Right forelimb (tissue), 1 donor: ENCODE results near the gene STKLD1.
"Not testable (repeated sequence)": the region's sequence is repeated elsewhere in the genome, so short reads cannot be mapped to it uniquely, and the experiment has no call there.

Source experiments
- DNase-seq: peaks from one replicate; pipeline ENCODE4 v3.0.0-alpha.2; 2018

STKLD1 gene

DNA sequence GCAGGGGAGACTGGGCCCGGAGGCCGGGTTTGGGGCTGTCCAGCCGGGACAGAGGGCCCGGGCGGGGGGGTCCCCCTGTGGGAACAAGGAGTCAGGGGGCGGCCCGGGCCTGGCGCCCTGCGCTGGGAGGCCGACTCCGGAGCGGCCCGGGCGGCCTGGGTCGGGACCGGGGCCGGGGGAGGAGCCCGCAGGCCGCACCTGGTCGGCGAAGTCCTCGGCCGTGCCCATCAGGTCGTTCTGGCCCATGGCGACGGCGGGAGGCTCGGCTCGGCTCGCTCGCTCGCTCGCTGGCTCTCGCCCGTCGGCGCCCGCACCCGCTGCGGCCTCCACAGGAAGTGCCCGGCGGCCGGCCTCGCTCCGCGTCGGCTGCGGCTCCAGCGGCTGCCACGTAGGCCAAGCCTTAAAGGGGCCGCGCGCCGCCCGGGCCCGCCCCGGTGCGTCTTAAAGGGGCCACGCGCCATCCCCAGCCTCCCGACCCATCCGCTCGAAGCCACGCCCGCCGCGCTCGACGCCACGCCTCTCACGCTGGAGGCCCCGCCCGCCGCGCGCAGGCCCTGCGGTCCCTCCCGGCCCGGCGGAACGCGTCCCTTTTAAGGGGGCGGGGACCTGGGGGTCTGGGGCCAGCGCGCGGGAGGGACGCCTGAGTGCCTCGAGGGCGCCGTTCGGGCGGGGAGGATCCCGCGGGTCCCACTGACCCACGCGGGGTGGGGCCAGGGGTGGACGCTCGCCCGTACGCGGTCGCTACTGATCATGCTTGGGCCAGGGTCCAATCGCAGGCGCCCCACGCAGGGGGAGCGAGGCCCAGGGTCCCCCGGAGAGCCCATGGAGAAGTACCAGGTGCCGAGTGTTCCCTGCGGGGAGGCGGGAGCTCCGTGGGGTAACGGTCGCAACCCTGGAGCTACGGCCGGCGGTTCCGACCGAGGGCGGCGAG lies at the start of gene STKLD1, which contains the start of gene SURF4:
STKLD1 (plus strand) TSS at position 643 of the 931 bp plus-strand sequence; CDS start at position 751, 108 bp downstream.
SURF4 (minus strand) TSS at position 337 of the 931 bp plus-strand sequence; CDS start at position 246, 91 bp downstream.
- DNase-seq, result peak; percentile 97

- not testable (repeated sequence) for DNase-seq
Measured at GRCh38 chr9:133327021-133327420, 49.1 kb upstream of the STKLD1 start.

- DNase-seq, result peak; percentile 21
Measured at GRCh38 chr9:133327834-133328484, 48.2 kb upstream of the STKLD1 start.

DNA sequence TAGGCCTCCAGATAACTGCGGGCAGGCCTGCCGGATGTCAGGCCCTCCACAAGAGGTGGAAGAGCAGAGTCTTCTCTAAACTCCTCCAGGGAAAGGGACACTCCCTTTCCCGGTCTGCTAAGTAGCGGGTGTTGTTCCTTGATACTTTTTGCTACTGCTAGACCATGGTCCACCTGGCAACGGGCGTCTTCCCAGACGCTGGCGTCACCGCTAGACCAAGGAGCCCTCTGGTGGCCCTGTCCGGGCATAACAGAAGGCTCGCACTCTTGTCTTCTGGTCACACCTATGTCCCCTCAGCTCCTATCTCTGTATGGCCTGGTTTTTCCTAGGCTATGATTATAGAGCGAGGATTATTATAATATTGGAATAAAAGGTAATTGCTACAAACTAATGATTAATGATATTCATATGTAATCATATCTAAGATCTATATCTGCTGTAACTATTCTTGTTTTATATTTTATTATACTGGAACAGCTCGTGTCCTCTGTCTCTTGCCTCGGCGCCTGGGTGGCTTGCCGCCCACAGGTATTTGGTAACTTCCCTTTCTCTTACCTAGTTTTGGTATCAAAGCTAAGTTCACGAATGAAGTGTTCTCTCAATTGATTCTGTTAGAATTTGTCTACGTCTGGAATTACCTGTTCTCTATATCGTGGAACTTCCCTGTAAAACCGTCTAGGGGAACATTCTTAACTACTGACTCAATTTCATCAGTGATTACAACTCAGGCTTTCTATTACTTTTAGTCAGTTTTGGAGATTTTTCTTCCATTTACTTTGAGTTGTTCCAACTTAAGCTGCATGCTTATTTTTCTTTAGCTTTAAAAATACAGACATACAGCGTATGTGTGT lies 46.6 kb upstream of the STKLD1 start:
- peak; percentile 43 for DNase-seq

DNA sequence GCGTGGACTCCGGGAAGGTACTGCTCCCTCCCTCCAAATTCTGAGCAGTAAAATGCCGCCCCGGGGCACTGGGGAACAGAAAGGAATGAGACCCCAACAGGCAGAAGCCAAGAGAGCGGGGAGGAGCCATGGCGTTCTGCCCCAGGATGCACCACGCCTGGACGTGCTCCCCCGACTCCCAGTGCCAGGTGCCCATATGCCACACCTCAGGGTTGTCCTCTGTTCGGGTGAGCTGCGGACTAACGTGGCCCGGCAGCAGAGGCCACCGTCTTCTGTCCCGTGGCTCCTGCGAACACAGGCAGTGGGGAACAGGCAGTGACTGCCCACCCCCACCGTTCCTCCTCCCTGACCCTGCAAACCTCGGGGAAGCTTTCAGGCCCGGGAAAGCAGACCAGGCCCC lies 44.9 kb upstream of the STKLD1 start:
- DNase-seq, result peak; percentile 28

GRCh38 chr9:133331641-133332380 lies 44.4 kb upstream of the STKLD1 start:
- peak; percentile 32 for DNase-seq

GRCh38 chr9:133332381-133332730 lies 43.8 kb upstream of the STKLD1 start:
- DNase-seq, result peak; percentile 30

GRCh38 chr9:133333011-133333410 lies 43.2 kb upstream of the STKLD1 start:
- peak; percentile 12 for DNase-seq

GRCh38 chr9:133333566-133333965 lies 42.6 kb upstream of the STKLD1 start:
- no peak for DNase-seq

- DNase-seq, result no peak
Measured at GRCh38 chr9:133334161-133334560, 42.0 kb upstream of the STKLD1 start.

GRCh38 chr9:133334888-133335287 lies 41.3 kb upstream of the STKLD1 start:
- DNase-seq, result not testable (repeated sequence)

- peak; percentile 93 for DNase-seq
Measured at GRCh38 chr9:133335924-133336811, 40.0 kb upstream of the STKLD1 start, which contains the start of gene SURF6. Gene SURF6 (minus strand): TSS chr9:133336188. CDS start chr9:133336132, 56 bp downstream.

GRCh38 chr9:133339641-133340040 lies 36.5 kb upstream of the STKLD1 start:
- no peak for DNase-seq

DNA sequence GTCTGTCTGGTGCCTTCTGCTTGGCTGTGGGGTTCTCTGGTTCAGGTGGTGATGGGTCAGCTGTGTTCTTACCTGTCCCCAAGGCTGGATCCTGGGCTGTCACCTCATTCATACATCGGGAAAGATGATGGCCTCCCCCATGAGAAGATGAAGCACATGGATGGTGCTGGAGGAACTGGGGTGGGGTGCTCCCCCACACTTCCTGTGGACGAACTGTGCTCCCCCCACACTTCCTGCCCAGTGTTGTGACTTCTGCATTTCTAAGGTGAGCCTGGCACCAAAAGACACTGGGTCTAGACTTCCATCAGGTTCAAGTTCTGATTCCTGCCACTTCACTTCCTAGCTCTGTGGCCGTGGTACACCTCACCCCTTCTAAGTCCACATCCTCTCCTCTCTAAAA lies 35.9 kb upstream of the STKLD1 start:
- DNase-seq, result no peak

- DNase-seq, result no peak
Measured at GRCh38 chr9:133340916-133341315, 35.2 kb upstream of the STKLD1 start.

GRCh38 chr9:133341369-133342068 lies 34.6 kb upstream of the STKLD1 start:
- DNase-seq, result no peak

DNA sequence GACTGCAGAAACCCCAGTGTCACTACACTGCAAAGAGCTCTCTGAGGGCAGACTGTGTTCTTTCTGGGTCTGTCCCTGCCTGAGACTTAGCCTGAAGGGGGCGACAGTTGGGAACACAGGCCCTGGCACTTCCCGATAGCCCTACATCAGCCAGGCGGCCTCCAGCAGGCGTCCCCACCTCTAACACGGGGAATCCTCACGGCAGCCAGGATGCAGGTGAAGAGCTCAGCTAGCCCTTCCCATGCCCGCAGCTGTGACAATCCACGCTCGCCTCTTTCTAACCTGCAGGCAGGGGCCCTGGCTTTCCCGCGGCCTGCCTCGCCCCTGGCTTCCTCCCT lies 34.1 kb upstream of the STKLD1 start:
- DNase-seq, result no peak

DNA sequence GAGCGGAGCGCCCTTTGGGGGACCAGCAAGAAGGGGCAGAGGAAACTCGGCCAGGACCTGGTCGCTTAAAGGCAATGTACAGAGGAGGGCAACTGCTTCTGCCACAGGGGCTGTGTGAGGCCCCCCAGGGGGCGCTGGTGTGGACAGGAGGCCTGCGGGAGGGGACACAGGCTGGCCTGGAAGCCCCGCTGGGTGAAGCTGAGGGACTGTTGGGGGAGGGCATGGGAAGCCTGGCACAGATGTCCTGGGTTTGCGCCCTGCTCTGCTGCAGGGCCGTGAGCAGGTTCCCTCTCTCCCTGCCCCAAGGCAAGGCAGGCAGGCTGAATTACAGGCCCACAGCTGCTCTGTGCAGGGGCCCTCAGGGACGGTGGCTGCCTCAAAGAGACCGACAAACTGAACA lies 33.6 kb upstream of the STKLD1 start:
- DNase-seq, result no peak

DNA sequence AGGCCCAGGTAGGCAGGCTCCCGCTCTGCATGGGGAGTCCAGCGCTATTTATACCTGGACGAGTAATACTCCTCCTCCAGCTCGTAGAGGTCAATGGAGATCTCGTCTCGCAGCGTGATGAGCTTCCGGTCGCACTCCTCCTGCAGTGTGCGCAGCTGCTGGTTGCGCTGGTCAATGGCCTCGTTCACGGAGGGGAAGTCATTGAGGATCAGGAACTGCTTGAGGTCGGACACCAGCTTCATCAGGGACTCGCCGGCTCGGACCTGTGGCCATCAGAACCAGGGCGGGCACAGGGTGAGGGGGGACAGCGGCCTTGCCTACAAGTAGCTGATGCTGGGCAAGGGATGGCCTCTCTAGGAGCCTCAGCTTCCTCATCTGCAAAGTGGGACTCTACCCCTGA lies 32.1 kb upstream of the STKLD1 start:
- DNase-seq, result no peak

DNA sequence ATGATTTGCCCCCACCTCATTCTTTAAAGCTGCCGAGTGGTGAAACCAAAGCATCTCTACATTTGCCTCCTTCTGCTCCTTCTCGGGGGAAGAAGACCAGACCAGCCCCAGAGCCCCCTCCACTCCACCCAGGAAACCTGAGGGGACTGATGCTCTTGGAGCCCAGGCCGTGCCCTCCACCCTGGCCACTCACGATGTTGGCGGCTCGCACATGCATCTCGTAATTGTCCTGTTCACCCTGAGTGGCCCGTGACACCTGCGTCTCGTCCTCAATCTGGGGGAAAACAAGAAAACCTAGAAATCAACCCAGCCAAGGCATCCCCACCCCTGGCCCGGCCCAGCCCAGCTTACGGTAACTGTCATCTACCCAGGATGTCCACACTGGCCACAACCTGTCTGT lies 31.2 kb upstream of the STKLD1 start:
- DNase-seq, result no peak

DNA sequence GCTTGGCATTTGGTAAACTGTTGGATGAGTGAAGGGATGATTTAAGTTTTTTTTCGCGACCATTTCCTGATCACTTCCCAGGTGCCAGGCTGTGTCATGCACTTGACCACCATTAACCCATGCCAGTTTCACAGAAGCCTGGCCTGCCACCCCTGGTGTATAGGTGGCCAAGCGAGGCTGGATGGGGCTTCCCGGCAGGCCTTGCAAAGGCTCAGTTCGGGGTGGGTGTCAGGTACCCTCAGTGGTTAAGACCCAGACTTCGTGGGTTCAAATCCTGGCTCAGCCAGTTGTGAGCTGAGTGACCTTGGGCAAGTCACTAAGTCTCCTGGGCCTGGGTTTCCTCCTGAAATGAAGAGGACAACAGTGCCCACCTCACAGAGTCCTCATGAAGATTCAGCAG lies 30.6 kb upstream of the STKLD1 start:
- no peak for DNase-seq
